Stimulated activated CD4-positive, alpha-beta T cell treated with anti-CD3 and anti-CD28 coated beads, Interleukin-12 subunit alpha, Interleukin-12 subunit beta, amount 100 ng/mL, for 48 hours (primary cell): ENCODE results near the gene FNDC7.
"Not testable (repeated sequence)": the region's sequence is repeated elsewhere in the genome, so short reads cannot be mapped to it uniquely, and the experiment has no call there.

Source experiments
- DNase-seq, 3 donors: peaks; one replicate each; pipeline ENCODE4 v3.0.0-alpha.2; 2020; ENCODE audit warnings: low read depth in 2 of 3, low spot score in 1 of 3

FNDC7 gene

GRCh38 chr1:108712606-108713150, at the start of gene FNDC7:
TSS of gene FNDC7 (plus strand) at chr1:108712908. CDS start at chr1:108712934, 26 bp downstream.
- no peak for DNase-seq

GRCh38 chr1:108663074-108663473, 49.6 kb upstream of the FNDC7 start:
- no peak for DNase-seq

GRCh38 chr1:108664481-108664880, 48.2 kb upstream of the FNDC7 start:
- no peak for DNase-seq

GRCh38 chr1:108665067-108665466, 47.6 kb upstream of the FNDC7 start:
- DNase-seq = no peak

GRCh38 chr1:108665771-108666170, 46.9 kb upstream of the FNDC7 start:
- DNase-seq = no peak

GRCh38 chr1:108667422-108667821, 45.3 kb upstream of the FNDC7 start:
- not testable (repeated sequence) for DNase-seq

- no peak for DNase-seq
These were observed 43.9 kb upstream of the FNDC7 start for GRCh38 chr1:108668777-108669176.

GRCh38 chr1:108669679-108670078, 43.0 kb upstream of the FNDC7 start:
- DNase-seq = no peak

GRCh38 chr1:108670131-108670773, 42.5 kb upstream of the FNDC7 start:
- no peak for DNase-seq

GRCh38 chr1:108671143-108671542, 41.6 kb upstream of the FNDC7 start:
- no peak for DNase-seq

- no peak for DNase-seq
These were observed 34.0 kb upstream of the FNDC7 start for GRCh38 chr1:108678706-108679105.

GRCh38 chr1:108679586-108680213, 33.0 kb upstream of the FNDC7 start:
- no peak for DNase-seq

GRCh38 chr1:108681701-108682100, 31.0 kb upstream of the FNDC7 start:
- not testable (repeated sequence) for DNase-seq

- no peak for DNase-seq
These were observed 27.2 kb upstream of the FNDC7 start for GRCh38 chr1:108685529-108685928.

GRCh38 chr1:108686614-108687313, 25.9 kb upstream of the FNDC7 start:
- no peak for DNase-seq

- no peak for DNase-seq
These were observed 21.4 kb upstream of the FNDC7 start for GRCh38 chr1:108691128-108691941.

GRCh38 chr1:108691942-108692723, 20.6 kb upstream of the FNDC7 start, which contains the start of gene PRPF38B:
TSS of gene PRPF38B (plus strand) at chr1:108692310. CDS start at chr1:108692592, 282 bp downstream.
- peak; percentile 88 to 91 (median 90) for DNase-seq

- DNase-seq = peak; percentile 37 to 43 (median 40)
These were observed 19.7 kb upstream of the FNDC7 start for GRCh38 chr1:108692724-108693655.

- DNase-seq = no peak
These were observed 17.2 kb upstream of the FNDC7 start for GRCh38 chr1:108695535-108695934.
